KMS-11 (cell line): ENCODE results near the gene R3HDM1.

ENCODE experiments used
- H2AFZ ChIP-seq: fragments of 200-600 bp; sonication (generic); 2 replicates; pipeline ENCODE4 v1.6.1; 2016; ENCODE audit warnings: antibody characterized with exemption, mixed run types, low read depth
- H3K27ac ChIP-seq: fragments of 200-600 bp; sonication (generic); 2 replicates; pipeline ENCODE4 v1.6.1; 2016; ENCODE audit warnings: mild to moderate bottlenecking, mixed run types
- H3K27me3 ChIP-seq: fragments of 200-600 bp; sonication (generic); 2 replicates; pipeline ENCODE4 v1.6.1; 2017; ENCODE audit warnings: mild to moderate bottlenecking, low read depth, mixed run types, moderate library complexity; ENCODE audit not compliant: insufficient read depth
- H3K36me3 ChIP-seq: fragments of 200-600 bp; sonication (generic); 2 replicates; pipeline ENCODE4 v1.6.1; 2017; ENCODE audit warnings: mild to moderate bottlenecking, mixed run types; ENCODE audit not compliant: insufficient read depth
- H3K4me1 ChIP-seq: fragments of 200-600 bp; sonication (generic); 2 replicates; pipeline ENCODE4 v1.6.1; 2016; ENCODE audit warnings: mild to moderate bottlenecking, low read depth, mixed run types; ENCODE audit not compliant: poor library complexity, severe bottlenecking
- H3K4me2 ChIP-seq: fragments of 200-600 bp; sonication (generic); 2 replicates; pipeline ENCODE4 v1.7.0; 2016; ENCODE audit warnings: mild to moderate bottlenecking, mixed run types
- H3K4me3 ChIP-seq: fragments of 200-600 bp; sonication (generic); IDR thresholded peaks from 2 replicates; pipeline ENCODE4 v1.6.1; 2017; ENCODE audit warnings: low read depth, low read length, mixed read lengths; ENCODE audit not compliant: insufficient read depth
- H3K79me2 ChIP-seq: fragments of 200-600 bp; sonication (generic); 2 replicates; pipeline ENCODE4 v1.6.1; 2016; ENCODE audit warnings: low read depth, mixed run types; ENCODE audit not compliant: insufficient read depth
- H3K9ac ChIP-seq: fragments of 200-600 bp; sonication (generic); 2 replicates; pipeline ENCODE4 v1.6.1; 2016; ENCODE audit warnings: mild to moderate bottlenecking, mixed run types
- H4K20me1 ChIP-seq: fragments of 200-600 bp; sonication (generic); 2 replicates; pipeline ENCODE4 v1.6.1; 2016; ENCODE audit warnings: mild to moderate bottlenecking, mixed run types; ENCODE audit not compliant: insufficient read depth
- TF ChIP-seq, protein P1 (sequence below): fragments of 200-600 bp; sonication (generic); conservative IDR thresholded peaks from 2 replicates; pipeline ENCODE4 v1.6.1; 2017; ENCODE audit warnings: low read depth, mild to moderate bottlenecking, antibody characterized with exemption, low read length, moderate library complexity, mixed read lengths

R3HDM1 gene

DNA sequence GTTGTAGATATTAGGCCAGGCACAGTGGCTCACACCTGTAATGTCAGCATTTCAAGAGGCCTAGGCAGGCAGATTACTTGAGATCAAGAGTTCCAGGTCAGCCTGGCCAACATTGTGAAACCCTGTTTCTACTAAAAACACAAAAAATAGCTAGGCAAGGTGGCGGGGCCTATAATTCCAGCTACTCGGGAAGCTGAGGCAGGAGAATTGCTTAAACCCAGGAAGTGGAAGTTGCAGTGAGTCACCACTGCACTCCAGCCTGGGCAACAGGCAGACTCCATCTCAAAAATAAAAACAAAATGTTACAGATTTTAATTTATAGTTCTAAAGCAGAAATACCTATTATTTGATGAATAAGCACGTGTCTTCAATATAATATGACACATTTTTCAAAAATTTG, 144.7 kb downstream of the R3HDM1 start:
- Histone ChIP-seq H4K20me1 (no peaks in the 10 kb centered on the region), H3K4me3 (no peak overlapping the region), H3K4me2 (no peak overlapping the region), H3K36me3 (no peaks in the 10 kb centered on the region), H3K27me3 (no peaks in the 10 kb centered on the region), H2AFZ (no peak overlapping the region), H3K79me2 (no peaks in the 10 kb centered on the region), H3K9ac (no peak overlapping the region), H3K27ac (no peak overlapping the region), H3K4me1 (no peaks in the 10 kb centered on the region)
- TF ChIP-seq, protein P1, sequence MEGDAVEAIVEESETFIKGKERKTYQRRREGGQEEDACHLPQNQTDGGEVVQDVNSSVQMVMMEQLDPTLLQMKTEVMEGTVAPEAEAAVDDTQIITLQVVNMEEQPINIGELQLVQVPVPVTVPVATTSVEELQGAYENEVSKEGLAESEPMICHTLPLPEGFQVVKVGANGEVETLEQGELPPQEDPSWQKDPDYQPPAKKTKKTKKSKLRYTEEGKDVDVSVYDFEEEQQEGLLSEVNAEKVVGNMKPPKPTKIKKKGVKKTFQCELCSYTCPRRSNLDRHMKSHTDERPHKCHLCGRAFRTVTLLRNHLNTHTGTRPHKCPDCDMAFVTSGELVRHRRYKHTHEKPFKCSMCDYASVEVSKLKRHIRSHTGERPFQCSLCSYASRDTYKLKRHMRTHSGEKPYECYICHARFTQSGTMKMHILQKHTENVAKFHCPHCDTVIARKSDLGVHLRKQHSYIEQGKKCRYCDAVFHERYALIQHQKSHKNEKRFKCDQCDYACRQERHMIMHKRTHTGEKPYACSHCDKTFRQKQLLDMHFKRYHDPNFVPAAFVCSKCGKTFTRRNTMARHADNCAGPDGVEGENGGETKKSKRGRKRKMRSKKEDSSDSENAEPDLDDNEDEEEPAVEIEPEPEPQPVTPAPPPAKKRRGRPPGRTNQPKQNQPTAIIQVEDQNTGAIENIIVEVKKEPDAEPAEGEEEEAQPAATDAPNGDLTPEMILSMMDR: no peak

DNA sequence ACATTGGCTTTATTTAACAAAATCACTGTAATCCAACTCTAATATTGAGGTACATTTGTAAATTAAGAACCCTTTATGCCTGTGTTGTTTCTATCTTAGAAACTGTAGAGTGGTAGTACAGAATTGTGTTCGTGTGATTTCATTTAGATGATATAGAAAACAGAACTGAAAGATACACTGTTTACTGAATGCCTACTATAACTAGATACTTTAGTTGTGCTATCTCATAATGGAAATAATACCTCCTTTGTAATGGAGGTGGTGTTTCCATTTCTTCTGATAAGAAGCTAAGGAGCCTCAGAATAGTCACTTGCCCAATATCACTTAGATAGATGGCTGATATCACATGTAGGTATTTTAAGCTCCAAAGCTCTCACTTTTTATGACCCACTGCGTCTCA, 147.8 kb downstream of the R3HDM1 start:
- TF ChIP-seq, protein P1: no peak
- H3K79me2 ChIP-seq: no peaks in the 10 kb centered on the region
- no peak overlapping the region for H3K27ac ChIP-seq
- no peaks in the 10 kb centered on the region for H3K27me3 ChIP-seq
- H3K4me2 ChIP-seq: no peak overlapping the region
- no peaks in the 10 kb centered on the region for H3K36me3 ChIP-seq
- no peaks in the 10 kb centered on the region for H4K20me1 ChIP-seq
- no peaks in the 10 kb centered on the region for H3K4me1 ChIP-seq
- H2AFZ ChIP-seq: no peak overlapping the region
- no peak overlapping the region for H3K4me3 ChIP-seq
- H3K9ac ChIP-seq: no peak overlapping the region

DNA sequence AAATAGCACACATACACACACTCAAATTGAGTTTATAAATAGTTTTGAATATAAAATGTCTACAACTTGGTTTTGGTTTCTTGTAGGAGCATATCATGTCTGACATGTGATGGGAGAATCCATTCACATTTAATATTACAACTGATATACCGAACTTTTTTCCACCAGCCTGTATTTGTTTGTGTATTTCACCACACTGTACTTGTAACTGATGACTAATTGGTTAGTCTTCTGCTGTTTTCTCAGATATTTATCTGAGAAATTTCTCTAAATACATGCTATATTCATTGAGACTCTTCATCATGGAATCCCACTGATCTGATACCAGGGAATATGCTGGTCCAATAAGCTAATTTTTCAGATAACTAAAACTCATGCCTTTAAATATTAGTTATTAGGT, 154.1 kb downstream of the R3HDM1 start:
- no peak overlapping the region for H3K27ac ChIP-seq

DNA sequence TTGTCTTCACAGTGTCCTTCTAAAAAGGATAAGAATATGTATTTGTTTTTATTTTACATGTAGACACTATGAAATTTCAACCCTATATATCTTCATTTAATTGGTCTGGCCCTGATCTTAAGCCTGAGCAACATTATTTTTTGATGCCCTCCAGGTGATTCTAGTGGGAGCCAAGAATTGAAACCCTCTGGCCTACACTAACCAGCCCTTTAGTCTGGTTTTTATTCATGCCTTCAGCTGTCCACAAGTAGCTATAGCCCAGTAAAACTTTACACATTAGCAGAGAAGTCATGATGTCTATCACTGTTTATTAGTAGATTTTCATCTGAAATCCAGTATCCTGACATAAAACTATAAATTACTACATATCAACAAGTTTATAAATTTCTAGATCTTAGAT, 157.7 kb downstream of the R3HDM1 start:
- Histone ChIP-seq H3K9ac (no peak overlapping the region), H3K27ac (no peak overlapping the region), H2AFZ (no peak overlapping the region), H3K79me2 (no peaks in the 10 kb centered on the region), H3K36me3 (no peaks in the 10 kb centered on the region), H4K20me1 (no peaks in the 10 kb centered on the region), H3K4me2 (no peak overlapping the region), H3K4me3 (no peak overlapping the region), H3K4me1 (peaks cover 6% of the 10 kb centered on the region), H3K27me3 (no peaks in the 10 kb centered on the region)
- TF ChIP-seq, protein P1: no peak

More for the DNA sequence above, 154.1 kb downstream of the R3HDM1 start:
- Histone ChIP-seq H3K79me2 (no peaks in the 10 kb centered on the region), H3K4me3 (no peak overlapping the region), H3K36me3 (no peaks in the 10 kb centered on the region), H4K20me1 (no peaks in the 10 kb centered on the region), H3K27me3 (no peaks in the 10 kb centered on the region), H3K4me2 (no peak overlapping the region), H2AFZ (no peak overlapping the region), H3K9ac (no peak overlapping the region), H3K4me1 (peaks cover 6% of the 10 kb centered on the region)
- TF ChIP-seq, protein P1: no peak

DNA sequence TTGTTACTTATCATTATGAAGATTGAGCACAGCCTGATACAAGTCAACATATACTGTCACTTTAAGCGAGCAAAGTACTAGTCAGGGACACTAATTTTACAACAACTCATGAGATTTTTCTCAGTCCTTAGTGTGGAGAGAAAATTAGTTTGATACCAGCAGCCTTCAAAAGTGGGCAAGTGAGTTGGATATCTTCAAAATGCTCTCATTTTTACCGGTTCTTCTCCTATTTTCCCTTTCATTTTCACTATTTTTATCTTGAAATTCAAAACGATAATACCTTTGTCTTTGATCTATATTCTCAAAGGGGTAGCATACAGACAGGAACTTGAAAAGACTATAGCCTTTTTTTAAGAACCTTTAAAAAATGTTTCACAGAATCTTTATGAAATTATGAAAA, 158.4 kb downstream of the R3HDM1 start:
- H3K4me2 ChIP-seq: no peak overlapping the region
- TF ChIP-seq, protein P1: no peak
- no peaks in the 10 kb centered on the region for H3K79me2 ChIP-seq
- H3K4me1 ChIP-seq: peaks cover 6% of the 10 kb centered on the region
- H3K27me3 ChIP-seq: no peaks in the 10 kb centered on the region
- H2AFZ ChIP-seq: no peak overlapping the region
- H3K4me3 ChIP-seq: no peak overlapping the region
- no peaks in the 10 kb centered on the region for H3K36me3 ChIP-seq
- no peak overlapping the region for H3K9ac ChIP-seq
- H4K20me1 ChIP-seq: no peaks in the 10 kb centered on the region
- no peak overlapping the region for H3K27ac ChIP-seq
